Uterus (tissue), 2 donors: ENCODE measurements around the gene TECTB.

Experiments
- POLR2A ChIP-seq, 2 donors: fragments of 450-650 bp; IDR thresholded peaks; one replicate each; pipeline ENCODE4 v1.6.1; 2016; ENCODE audit warnings: antibody characterized with exemption in 2 of 2, mild to moderate bottlenecking in 1 of 2, moderate library complexity in 1 of 2
- TF ChIP-seq, protein P1 (sequence below), 4 experiments: fragments of 200-600 bp in 2 of 4; fragments of 450-650 bp in 2 of 4; sonication (generic) in 2 of 4; IDR thresholded peaks; one replicate each; pipeline ENCODE4 v1.5.1; 2016 to 2019; ENCODE audit warnings: antibody characterized with exemption in 4 of 4, mild to moderate bottlenecking in 2 of 4, moderate library complexity in 1 of 4

DNA sequence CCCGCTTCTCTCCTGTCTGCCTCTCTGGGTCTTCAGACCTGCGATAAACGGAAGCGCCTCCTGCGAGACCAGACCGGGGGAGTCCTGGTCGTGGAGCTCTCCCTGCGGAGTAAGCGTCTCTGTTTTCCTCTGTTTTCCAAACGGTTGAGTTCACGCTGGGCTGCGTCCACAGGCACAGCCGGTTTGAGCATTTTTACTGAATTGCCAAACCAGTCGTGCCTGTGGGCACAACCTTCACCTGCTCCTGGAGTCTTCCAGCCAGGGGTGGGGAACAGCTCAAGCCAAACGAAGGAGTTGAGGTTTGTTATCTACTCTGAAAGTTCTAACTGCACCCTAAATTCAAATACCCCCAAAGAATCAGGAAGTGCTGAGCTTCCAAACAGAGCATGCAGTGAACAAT is 16.3 kb downstream of the TECTB start:
- TF ChIP-seq, protein P1, sequence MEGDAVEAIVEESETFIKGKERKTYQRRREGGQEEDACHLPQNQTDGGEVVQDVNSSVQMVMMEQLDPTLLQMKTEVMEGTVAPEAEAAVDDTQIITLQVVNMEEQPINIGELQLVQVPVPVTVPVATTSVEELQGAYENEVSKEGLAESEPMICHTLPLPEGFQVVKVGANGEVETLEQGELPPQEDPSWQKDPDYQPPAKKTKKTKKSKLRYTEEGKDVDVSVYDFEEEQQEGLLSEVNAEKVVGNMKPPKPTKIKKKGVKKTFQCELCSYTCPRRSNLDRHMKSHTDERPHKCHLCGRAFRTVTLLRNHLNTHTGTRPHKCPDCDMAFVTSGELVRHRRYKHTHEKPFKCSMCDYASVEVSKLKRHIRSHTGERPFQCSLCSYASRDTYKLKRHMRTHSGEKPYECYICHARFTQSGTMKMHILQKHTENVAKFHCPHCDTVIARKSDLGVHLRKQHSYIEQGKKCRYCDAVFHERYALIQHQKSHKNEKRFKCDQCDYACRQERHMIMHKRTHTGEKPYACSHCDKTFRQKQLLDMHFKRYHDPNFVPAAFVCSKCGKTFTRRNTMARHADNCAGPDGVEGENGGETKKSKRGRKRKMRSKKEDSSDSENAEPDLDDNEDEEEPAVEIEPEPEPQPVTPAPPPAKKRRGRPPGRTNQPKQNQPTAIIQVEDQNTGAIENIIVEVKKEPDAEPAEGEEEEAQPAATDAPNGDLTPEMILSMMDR (IDR thresholded peaks at IDR 0.05), result no peak
- TF ChIP-seq POLR2A (IDR thresholded peaks at IDR 0.05), result no peak
